ENCODE results near the gene KRT6A.
"Not testable (repeated sequence)": the region's sequence is repeated elsewhere in the genome, so short reads cannot be mapped to it uniquely, and the experiment has no call there.

The KRT6A gene

DNA sequence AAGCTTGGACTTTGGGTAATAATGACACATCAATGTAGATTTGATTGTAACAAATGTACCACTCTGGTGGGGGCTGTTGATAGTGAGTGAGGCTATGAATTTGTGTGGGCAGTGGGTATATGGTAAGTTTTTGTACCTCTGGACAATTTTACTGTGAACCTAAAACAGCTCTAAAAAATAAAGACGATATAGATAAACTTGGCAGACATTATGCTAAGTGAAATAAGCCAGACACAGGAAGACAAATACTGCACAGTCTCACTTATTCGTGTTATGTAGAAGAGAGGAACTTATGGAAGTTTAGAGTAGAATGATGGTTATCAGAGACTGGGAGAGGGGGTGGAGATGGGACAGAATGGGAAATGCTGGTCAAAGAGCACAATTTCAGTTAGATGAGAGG, 28.2 kb downstream of the KRT6A start:
- DNase-seq (ENCODE audit: low spot score): no peak

DNA sequence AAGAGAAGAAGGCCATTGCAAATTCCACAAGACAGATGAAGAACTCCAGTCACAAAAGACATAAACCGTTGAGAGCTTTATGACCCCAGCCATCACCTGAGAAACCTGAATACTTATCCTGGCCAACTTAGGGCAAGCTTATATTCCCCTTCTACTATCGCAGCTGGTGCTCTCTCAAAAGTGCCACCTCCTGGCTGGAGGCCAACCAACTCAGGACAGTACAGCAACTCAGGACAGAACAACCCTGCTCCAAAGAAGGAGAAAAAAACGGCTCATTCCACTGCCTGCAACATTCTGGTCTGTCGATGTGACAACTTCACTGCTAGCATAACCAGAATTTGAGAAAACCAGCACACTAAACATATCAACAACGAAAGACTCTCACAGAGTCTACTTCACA, 31.4 kb downstream of the KRT6A start:
- no peak for DNase-seq (ENCODE audit: low spot score)

DNA sequence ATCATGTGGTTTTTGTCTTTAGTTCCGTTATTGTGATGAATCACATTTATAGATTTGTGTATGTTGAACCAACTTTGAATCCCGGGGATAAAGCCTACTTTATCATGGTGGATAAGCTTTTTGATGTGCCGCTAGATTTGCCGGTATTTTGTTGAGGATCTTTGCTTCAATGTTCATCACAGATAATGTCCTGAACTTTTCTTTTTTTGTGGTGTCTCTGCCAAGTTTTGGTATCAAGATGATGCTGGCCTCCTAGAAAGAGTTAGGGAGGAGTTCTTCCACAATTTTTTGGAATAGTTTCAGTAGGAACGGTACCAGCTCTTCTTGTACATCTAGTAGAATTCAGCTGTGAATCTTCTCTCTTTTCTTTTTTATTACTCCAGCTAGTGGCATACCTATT, 34.2 kb downstream of the KRT6A start:
- no peak for DNase-seq (ENCODE audit: low spot score)

DNA sequence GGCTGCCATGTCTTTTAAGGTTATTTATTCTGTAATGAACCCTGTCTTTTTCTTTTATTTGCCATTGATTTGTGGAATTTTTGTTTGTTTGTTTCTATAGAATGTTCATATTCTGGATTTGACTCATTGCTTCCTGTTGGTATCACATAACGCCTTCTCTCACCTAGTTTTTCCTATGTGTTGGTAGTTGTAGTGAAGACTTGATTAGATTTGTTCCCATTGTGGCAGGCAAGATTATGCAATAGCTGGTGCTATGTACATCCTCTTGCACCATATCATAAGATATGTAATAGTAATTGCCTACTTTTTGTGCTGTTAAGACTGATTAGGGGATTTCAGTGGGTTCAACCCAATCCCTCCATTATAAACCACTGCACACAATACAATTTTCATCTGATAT, 37.2 kb downstream of the KRT6A start:
- no peak for DNase-seq (ENCODE audit: low spot score)

DNA sequence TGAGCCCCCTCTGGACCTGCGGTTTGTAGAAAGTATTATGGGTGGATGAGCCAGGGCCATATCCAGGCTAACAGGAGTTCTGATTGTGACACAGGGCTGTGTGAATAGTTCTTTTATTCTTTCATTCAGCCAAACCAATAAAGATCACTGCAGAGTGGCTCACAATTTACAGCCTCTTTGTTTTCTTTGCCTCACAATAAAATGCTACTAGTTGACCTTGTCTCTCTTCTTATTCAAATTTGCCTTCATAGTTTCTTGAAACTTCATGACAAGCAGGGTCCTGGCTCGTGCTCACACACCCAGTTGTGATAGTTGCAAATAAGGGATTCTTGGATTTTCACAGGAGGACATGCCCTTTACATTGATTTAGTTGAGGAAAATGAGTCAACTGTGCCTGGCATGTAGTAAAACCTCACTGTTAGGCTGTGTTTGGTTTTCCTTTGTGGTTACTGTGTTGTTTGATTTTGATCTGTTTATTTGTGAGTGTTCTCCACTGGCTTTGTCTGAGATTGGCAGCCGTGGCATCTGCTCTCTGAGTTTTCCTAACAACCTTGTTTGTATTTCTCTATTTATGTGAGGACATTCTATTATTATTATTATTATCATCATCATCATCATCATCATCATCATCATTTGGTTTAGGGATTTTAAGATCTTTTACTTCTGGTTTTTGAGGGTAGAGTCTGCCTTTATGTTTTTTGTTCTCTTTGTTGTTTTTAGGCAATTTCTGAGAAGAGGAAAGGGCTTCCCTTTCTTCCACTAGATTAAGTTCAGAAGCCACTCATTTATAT, 38.5 kb downstream of the KRT6A start:
- DNase-seq (ENCODE audit: low spot score): no peak

DNA sequence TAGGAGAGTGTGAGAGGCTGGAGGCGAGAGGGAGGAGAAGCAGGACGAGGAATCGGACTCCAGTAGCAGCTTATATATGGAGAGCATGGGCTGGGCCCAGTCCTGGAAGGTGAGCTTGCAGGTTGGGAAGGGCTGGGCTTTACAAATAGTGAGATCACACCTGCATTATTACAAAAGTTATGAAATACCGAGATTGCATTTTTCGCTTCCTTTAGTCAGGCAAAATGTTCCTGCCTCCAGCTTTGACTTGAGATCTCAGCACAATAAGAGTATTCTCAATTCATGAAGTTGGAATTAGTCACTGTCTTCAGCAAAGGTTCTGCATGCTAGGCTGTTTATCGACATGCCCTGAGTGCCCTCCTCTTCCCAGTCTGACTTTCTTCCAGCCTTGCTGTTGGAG, 41.0 kb downstream of the KRT6A start, which contains the start of gene KRT6B:
TSS of gene KRT6B (minus strand) at position 46 of the 400 bp plus-strand sequence. CDS start 68 bp downstream, outside the sequence.
- DNase-seq (ENCODE audit: low spot score): no peak

DNA sequence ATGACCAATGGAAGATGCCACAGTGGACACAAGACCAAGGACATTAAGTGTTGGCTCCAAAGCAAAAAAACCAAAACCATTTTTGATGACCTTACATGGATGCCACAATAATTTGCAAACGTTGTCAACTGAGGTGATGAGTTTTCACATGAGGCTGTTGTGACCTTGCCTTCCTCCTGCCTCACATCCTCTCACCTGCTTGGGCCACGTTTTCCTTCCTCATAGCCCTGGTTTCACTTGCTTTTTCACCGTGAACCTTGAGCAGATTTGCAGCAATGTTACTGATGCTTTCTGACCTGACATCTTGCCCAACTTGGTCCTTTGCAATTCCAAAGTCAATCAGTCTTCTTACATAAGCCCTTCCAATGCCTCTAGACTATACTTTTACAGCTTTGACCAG, 44.8 kb downstream of the KRT6A start:
- DNase-seq (ENCODE audit: low spot score): no peak

DNA sequence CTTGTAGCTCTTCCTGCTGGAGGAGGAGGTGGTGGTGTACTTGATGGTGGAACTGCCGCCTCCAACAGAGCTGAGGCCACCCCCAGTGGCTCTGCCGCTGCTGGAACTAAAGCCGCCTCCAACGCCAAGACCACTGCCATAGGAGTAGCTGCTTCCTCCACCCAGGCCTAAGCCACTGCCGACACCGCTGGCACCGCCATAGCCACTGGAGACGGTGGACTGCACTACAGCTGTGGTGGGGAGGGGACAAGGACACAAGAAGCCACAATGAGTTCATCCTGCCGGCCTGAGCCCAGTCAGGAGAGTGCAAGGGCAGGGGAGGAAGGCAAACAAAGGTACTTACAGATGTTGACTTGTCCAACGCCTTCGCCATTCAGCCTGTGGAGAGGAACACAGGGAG, 45.9 kb downstream of the KRT6A start:
- not testable (repeated sequence) for DNase-seq (ENCODE audit: low spot score)

DNA sequence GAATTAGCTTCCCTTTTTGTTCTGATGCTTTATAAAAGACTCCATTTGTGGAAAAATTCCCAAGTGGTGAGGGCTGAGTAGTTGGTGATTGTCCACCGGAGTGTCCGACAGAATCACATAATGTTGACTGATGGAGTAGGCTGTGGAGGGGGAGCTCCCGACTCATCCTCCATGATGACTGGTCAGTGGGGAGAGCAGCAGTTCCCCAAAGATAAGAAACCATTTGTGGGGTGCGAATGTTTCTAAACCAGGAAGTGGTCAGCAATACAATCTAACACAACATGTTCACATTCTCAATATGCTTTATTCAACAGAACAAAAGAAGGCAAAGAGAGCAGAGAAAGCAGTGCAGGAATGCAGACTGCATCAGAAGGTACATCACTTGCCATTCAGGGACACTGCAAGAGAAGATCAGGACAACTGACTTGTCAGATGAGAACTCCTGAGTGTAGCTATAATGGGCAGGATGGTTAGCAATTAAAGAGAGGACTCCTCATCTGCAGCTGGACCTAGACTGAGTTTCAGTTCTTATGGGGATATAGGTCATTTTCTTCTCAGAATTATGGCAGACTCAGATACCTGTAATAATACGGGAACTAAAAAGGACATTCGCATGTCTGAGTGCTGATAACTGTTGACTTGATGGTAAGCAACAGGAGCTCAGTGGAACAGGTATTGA, 46.6 kb downstream of the KRT6A start:
- DNase-seq (ENCODE audit: low spot score): no peak

DNA sequence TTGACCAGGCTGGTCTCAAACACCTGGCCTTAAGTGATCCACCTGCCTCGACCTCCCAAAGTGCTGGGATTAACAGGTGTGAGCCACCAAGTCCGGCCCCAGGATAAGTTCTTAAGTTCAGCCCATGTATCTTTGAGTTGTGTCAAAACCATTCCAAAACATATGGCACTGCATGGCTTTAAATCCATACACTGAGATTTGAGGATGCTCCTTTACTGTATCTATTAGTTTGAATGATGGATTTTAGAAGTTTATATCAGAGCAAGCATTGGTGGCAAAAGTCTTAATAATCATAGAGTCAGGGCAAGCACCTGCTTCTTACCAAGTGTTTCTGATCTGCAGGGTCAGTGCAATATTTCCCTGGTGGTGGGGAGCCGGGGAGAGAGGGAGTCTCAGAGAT, 47.2 kb downstream of the KRT6A start:
- no peak for DNase-seq (ENCODE audit: low spot score)

DNA sequence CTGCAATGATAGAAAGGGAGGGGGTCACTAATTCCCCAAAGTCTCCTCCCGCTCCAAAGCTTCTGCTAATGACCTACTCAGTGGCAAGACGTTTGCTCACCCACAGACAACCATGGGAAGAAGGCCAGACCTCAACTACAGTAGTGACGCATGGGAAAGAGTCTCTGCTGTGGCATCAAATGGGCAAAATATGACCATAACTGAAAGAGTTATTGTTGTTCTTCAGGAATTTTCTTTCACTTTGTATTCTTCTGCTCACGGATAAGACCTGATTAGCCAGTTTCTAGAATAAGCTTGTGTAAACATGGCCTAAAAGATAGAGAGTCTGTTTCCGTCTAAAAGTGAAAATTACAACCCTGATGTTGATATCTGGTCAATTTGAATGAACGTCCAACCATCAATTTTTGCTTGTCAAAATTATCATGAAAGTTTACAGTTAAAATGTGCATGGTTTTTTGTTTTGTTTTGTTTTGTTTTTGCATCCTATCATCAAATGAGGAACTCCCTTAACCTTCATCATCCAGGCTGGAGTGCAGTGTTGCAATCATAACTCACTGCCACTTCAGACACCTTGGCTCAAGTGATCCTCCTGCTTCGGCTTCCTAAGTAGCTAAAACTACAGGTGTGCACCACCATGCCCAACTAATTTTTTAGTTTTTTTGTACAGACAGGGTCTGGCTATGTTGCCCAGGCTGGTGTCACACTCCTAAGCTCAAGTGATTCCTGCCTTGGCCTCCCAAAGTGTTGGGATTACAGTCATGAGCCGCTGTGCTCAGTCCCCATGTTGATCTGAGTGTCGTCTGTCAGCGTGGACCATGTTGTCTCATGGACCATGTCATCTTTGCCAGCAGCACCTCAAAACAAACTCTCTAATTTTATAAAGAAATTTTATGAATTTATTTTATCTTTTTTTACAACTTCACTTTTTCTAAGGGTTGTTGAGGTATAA, 48.1 kb downstream of the KRT6A start:
- DNase-seq (ENCODE audit: low spot score): no peak

DNA sequence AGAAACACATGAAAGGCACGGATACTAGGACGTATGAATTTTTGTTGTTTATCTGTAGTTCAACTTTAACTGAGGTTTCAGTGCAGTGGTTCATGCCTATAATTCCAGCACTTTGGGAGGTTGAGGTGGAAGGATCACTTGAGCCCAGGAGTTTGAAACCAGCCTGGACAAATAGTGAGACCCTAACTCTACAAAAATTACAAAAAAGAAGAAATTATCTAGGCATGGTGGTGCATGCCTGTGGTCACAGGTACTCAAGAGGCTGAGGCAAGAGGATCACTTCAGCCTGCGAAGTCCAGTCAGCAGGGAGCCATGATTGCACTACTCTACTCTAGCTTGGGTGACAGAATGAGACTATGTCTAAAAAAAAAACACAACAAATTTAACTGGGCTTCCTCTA, 49.1 kb downstream of the KRT6A start:
- no peak for DNase-seq (ENCODE audit: low spot score)

DNA sequence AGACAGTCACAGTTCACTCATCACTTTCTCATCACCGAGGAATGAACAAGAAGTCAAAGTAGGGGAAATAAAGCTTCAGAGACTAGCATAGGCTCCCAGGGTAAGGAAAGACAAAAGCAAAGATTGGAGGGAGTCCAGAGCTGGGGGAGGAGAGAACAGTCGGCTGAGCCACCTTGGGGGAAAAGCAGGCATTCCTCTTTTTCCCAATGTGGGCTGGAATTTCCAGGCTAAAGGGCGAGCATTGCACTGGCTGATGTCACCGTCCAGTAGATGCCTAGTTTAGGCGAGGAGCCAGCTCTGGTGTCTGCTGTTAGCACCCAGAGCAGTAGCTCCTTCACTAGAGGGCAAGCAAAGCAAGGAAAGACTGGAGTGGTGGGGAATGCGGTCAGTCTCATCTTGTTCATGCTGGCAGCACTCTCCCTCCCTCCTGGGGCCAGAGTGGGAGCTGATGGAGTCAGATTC, 50.4 kb downstream of the KRT6A start:
- no peak for DNase-seq (ENCODE audit: low spot score)

DNA sequence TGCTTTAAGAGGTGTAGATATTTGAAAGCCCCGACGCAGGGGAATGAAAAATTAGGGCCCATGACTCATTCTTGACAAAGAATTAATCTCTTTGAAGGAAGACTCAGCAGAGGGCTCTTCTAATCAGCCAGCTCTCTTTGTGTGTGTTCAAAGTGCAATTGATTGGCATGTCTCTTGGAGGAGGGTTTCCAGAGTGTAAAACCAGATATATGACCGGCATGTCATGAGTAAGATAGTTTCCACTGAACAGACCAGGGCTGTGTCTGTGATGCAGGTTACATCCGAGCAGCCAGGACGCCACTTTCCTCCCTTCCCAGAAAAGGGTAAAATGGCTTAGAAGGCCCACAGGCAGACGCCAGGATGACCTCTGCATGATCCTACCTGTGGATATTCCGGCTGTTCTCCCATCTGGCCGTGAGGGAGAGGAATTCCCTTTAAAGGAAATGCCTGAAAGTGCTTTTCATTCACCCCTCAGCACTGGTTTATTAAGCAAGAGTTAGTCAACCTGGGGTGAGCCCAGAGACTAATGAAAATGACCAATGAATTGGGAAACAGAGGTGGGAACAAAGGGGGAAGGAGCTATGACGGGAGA, 51.6 kb downstream of the KRT6A start:
- DNase-seq (ENCODE audit: low spot score): no peak

DNA sequence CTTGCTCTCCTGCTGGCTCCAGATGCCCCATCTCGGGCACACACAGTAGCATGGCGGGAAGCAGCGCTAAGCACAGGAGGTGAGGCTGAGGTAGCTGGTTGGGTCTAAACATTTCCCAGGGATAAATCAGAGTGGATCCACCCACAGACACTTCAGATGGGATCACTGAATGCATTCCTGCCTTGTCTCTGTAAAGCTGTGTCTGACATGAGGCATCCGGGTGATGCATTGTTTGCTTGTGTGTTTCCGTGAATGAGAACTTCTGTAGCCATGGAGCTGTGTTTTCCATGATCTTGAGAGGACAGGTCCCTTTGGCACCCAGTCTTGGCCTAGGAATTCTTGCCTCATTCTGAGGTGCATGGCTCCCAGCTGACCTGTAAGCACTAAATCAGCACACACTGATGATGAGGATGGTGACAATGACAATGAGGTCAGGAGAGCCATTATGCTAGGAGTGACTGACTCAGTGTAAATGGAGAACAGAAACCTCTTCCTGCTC, 52.2 kb downstream of the KRT6A start:
- DNase-seq (ENCODE audit: low spot score): no peak

DNA sequence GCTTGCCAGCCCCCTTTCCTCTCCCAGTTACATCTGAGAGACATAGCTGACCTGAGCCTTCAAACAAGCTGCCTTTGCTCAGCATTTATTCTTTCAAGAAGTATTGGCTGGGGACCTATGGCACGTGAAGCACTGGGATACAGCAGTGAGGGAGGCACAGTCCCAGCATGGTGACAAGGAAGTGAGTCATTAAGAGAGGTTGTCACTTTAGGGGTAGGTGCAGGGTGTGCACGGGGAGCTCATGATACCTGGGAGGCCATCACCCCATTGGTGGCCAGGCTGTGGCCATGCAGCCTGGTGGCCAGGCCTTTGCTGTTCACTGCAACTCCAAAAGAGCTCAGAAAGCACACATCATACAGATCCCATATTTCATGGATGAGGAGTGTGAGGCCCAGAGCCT, 53.2 kb downstream of the KRT6A start:
- no peak for DNase-seq (ENCODE audit: low spot score)

DNA sequence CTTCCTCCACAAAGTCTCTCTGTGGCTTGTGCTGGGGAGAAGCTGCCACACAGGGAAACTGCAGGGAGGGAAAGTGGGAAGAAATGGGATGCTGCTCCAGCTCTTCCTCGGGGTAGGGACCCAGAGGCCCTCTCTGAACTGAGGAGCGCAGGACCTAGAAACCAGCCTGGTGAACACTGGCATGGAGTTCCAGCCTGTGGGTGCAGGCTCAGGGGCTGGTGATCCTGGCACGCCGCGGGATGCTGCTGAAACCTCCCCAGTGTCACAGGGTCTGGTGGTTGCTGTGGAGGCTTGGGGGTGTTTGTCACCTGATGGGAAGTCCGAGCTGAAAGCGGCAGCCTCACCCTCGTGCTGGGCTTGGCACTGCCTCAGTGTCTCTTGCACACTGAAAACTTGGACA, 53.6 kb downstream of the KRT6A start:
- no peak for DNase-seq (ENCODE audit: low spot score)

DNA sequence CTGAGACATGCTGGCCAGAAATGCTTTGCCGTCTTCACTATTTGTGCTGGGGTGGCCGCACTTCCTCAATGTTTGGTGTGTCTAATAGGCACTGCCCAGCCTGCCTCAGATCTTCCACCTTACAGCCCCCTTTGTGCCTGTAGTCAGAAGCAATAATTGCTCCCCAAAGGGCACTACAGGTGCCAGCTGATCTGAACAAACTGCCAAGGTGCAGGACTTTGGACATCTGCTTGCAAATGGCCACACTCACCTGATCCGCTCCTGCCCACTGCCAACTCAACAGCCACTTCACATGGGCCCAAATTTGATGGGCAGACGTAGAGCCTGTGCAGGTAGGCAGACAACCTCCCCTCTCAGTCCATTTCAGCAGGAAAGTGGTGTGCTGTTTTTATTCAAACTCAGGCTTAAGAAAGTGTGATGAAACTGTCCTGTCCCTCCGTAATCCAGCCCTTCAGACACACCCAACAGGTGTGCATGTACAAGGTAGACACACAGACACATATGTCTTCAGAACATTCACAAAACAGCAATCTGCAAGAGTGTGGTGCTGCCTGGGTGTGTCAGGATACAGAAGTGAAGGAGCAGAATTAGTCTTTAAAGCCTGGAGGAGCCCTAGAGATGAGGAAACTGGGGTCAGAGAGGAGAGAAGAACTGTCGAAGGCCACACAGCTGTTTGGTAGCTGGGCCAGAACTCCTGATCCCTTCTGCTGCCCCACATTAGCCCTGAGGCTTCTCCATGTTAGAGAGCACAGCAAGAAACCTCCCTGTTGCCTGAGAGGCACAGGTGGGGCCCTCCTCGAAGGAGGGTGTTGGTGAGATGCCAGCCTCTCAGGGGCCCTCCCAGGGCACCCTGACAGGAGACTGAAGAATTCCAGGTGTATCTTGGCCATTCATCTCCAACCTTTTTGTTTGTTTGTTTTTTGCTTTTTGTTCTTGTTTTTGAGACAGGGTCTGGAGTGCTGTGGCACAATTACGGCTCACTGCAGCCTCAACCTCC, 54.5 kb downstream of the KRT6A start:
- no peak for DNase-seq (ENCODE audit: low spot score)

DNA sequence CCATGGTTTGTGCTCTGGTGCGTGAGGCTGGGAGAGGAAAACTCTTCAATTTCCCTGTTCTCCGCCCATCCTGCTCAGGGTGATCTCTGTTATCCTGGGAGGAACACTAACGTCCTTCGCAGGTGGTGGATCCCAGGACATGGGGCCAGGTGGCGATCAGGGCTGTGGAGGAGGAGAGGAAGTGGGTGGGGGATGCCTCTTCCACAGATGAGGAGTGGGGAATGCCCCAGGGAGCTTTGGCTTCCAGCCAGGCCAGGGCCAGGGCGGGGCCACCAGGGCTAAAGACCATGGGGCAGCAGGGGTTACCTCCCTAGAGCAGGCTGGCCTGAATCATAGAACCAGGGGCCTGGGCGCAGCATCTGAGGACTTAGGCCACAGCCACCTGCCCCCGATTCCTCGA, 55.5 kb downstream of the KRT6A start:
- no peak for DNase-seq (ENCODE audit: low spot score)
